ENCODE data around the gene ASAP2. TPM values are rescaled to one million over a fixed set of nuclear protein-coding genes. Genes with fewer than 3 reads are reported as not detected.

The ASAP2 gene
- total RNA-seq, 1 donor from 2014 or later: 60.7 TPM

- DNase-seq (ENCODE audit: low spot score): no peak
- H3K27ac Mint-ChIP-seq (ENCODE audit: unreplicated experiment): no peak overlapping the region
- no peak overlapping the region for H3K4me3 Mint-ChIP-seq (ENCODE audit: unreplicated experiment)
- H3K9me3 Mint-ChIP-seq (ENCODE audit: low read depth): no peaks in the 10 kb centered on the region
- TF ChIP-seq CTCF (IDR thresholded peaks at IDR 0.05): no peak
- H3K27me3 Mint-ChIP-seq (ENCODE audit: low read depth): no peaks in the 10 kb centered on the region
- peaks cover 7% of the 10 kb centered on the region for H3K36me3 Mint-ChIP-seq (ENCODE audit: low read depth)
- H3K4me1 Mint-ChIP-seq (ENCODE audit: low read depth): peaks cover 38% of the 10 kb centered on the region
These were observed 91.2 kb downstream of the ASAP2 start for GRCh38 chr2:9297807-9298206.

GRCh38 chr2:9298583-9298982 lies 92.0 kb downstream of the ASAP2 start:
- H3K4me3 Mint-ChIP-seq (ENCODE audit: unreplicated experiment): no peak overlapping the region
- H3K4me1 Mint-ChIP-seq (ENCODE audit: low read depth): peaks cover 30% of the 10 kb centered on the region
- no peak for TF ChIP-seq CTCF (IDR thresholded peaks at IDR 0.05)
- H3K27me3 Mint-ChIP-seq (ENCODE audit: low read depth): no peaks in the 10 kb centered on the region
- peaks cover 9% of the 10 kb centered on the region for H3K36me3 Mint-ChIP-seq (ENCODE audit: low read depth)
- H3K9me3 Mint-ChIP-seq (ENCODE audit: low read depth): no peaks in the 10 kb centered on the region
- H3K27ac Mint-ChIP-seq (ENCODE audit: unreplicated experiment): no peak overlapping the region
- DNase-seq (ENCODE audit: low spot score): no peak

- no peaks in the 10 kb centered on the region for H3K27me3 Mint-ChIP-seq (ENCODE audit: low read depth)
- H3K27ac Mint-ChIP-seq (ENCODE audit: unreplicated experiment): peak overlapping the region; percentile 32
- peaks cover 9% of the 10 kb centered on the region for H3K36me3 Mint-ChIP-seq (ENCODE audit: low read depth)
- TF ChIP-seq CTCF (IDR thresholded peaks at IDR 0.05): no peak
- DNase-seq (ENCODE audit: low spot score): no peak
- peaks cover 28% of the 10 kb centered on the region for H3K4me1 Mint-ChIP-seq (ENCODE audit: low read depth)
- no peaks in the 10 kb centered on the region for H3K9me3 Mint-ChIP-seq (ENCODE audit: low read depth)
- H3K4me3 Mint-ChIP-seq (ENCODE audit: unreplicated experiment): no peak overlapping the region
These were observed 92.8 kb downstream of the ASAP2 start for GRCh38 chr2:9299161-9300100.

GRCh38 chr2:9300214-9300613 lies 93.6 kb downstream of the ASAP2 start:
- Mint-ChIP-seq H3K36me3 (ENCODE audit: low read depth) (peaks cover 9% of the 10 kb centered on the region), H3K27me3 (ENCODE audit: low read depth) (no peaks in the 10 kb centered on the region), H3K27ac (ENCODE audit: unreplicated experiment) (no peak overlapping the region), H3K4me3 (ENCODE audit: unreplicated experiment) (no peak overlapping the region), H3K9me3 (ENCODE audit: low read depth) (no peaks in the 10 kb centered on the region), H3K4me1 (ENCODE audit: low read depth) (peaks cover 28% of the 10 kb centered on the region)
- TF ChIP-seq CTCF (IDR thresholded peaks at IDR 0.05): no peak
- DNase-seq (ENCODE audit: low spot score): no peak

GRCh38 chr2:9300829-9301453 lies 94.3 kb downstream of the ASAP2 start:
- no peak for DNase-seq (ENCODE audit: low spot score)

More at GRCh38 chr2:9300829-9301453, 94.3 kb downstream of the ASAP2 start:
- TF ChIP-seq CTCF (IDR thresholded peaks at IDR 0.05): no peak
- peaks cover 9% of the 10 kb centered on the region for H3K36me3 Mint-ChIP-seq (ENCODE audit: low read depth)
- H3K27ac Mint-ChIP-seq (ENCODE audit: unreplicated experiment): peak overlapping the region; percentile 27
- no peaks in the 10 kb centered on the region for H3K9me3 Mint-ChIP-seq (ENCODE audit: low read depth)
- H3K4me1 Mint-ChIP-seq (ENCODE audit: low read depth): peaks cover 28% of the 10 kb centered on the region
- H3K4me3 Mint-ChIP-seq (ENCODE audit: unreplicated experiment): no peak overlapping the region
- no peaks in the 10 kb centered on the region for H3K27me3 Mint-ChIP-seq (ENCODE audit: low read depth)

Data from chondrocyte (in vitro differentiated cells).